HepG2 (cell line): ENCODE measurements around the gene SDR42E2. TPM values are rescaled to one million over a fixed set of nuclear protein-coding genes. Genes with fewer than 3 reads are reported as not detected.

ENCODE experiments used
- ATRX ChIP-seq: sonication (generic); formaldehyde crosslinking; IDR thresholded peaks from 2 replicates; pipeline ENCODE4 v1.4.0; 2020; ENCODE audit warnings: missing genetic modification reagents, borderline replicate concordance
- FOXA1 ChIP-seq, 2 experiments: fragments of 450-650 bp in 1 of 2; sonication (generic) in 1 of 2; formaldehyde crosslinking in 1 of 2; IDR thresholded peaks; 2 replicates each; pipeline versions ENCODE4 v1.4.0 to v1.6.1; 2016 to 2020; ENCODE audit warnings: missing genetic modification reagents in 1 of 2
- HOXA3 ChIP-seq: sonication (generic); formaldehyde crosslinking; IDR thresholded peaks from 2 replicates; pipeline ENCODE4 v1.5.0; 2020; ENCODE audit warnings: missing genetic modification reagents
- KDM1A ChIP-seq: IDR thresholded peaks from 2 replicates; pipeline ENCODE4 v1.6.1; 2016; ENCODE audit warnings: missing compliant biosample characterization
- MEIS1 ChIP-seq: sonication (generic); formaldehyde crosslinking; IDR thresholded peaks from 2 replicates; pipeline ENCODE4 v1.9.0; 2021; ENCODE audit warnings: mild to moderate bottlenecking, missing genetic modification reagents, moderate library complexity, borderline replicate concordance
- MTA3 ChIP-seq: sonication (generic); formaldehyde crosslinking; IDR thresholded peaks from 2 replicates; pipeline ENCODE4 v1.4.0; 2020; ENCODE audit warnings: missing genetic modification reagents
- NCOA1 ChIP-seq: sonication (generic); formaldehyde crosslinking; IDR thresholded peaks from 2 replicates; pipeline ENCODE4 v1.9.0; 2021; ENCODE audit warnings: missing genetic modification reagents
- NFRKB ChIP-seq: fragments of 450-650 bp; IDR thresholded peaks from 2 replicates; pipeline ENCODE4 v1.6.1; 2017
- RBM39 ChIP-seq: fragments of 200-400 bp; formaldehyde crosslinking; IDR thresholded peaks from one replicate; pipeline ENCODE4 v1.6.1; 2018; ENCODE audit warnings: antibody characterized with exemption, mild to moderate bottlenecking, low read depth, low read length; ENCODE audit not compliant: poor library complexity, severe bottlenecking
- RFX3 ChIP-seq: IDR thresholded peaks from 2 replicates; pipeline ENCODE4 v1.6.1; 2016; ENCODE audit warnings: missing biosample characterization, missing genetic modification reagents
- SNAPC2 ChIP-seq: sonication (generic); formaldehyde crosslinking; IDR thresholded peaks from 2 replicates; pipeline ENCODE4 v1.8.1; 2022; ENCODE audit warnings: mild to moderate bottlenecking, missing genetic modification reagents
- SP2 ChIP-seq: sonication (generic); formaldehyde crosslinking; IDR thresholded peaks from 2 replicates; pipeline ENCODE4 v1.5.1; 2020; ENCODE audit warnings: mild to moderate bottlenecking, missing genetic modification reagents
- TOPORS ChIP-seq: sonication (generic); formaldehyde crosslinking; IDR thresholded peaks from 2 replicates; pipeline ENCODE4 v1.8.0; 2023; ENCODE audit warnings: mild to moderate bottlenecking, missing genetic modification reagents
- ZBTB42 ChIP-seq: sonication (generic); formaldehyde crosslinking; IDR thresholded peaks from 2 replicates; pipeline ENCODE4 v1.5.0; 2020; ENCODE audit warnings: mild to moderate bottlenecking, missing genetic modification reagents
- ZC3H4 ChIP-seq: sonication (generic); formaldehyde crosslinking; IDR thresholded peaks from 2 replicates; pipeline ENCODE4 v1.4.0; 2020; ENCODE audit warnings: missing genetic modification reagents, borderline replicate concordance
- ZFP1 ChIP-seq: IDR thresholded peaks from 2 replicates; pipeline ENCODE4 v1.6.1; 2016
- ZNF260 ChIP-seq: sonication (generic); formaldehyde crosslinking; IDR thresholded peaks from 2 replicates; pipeline ENCODE4 v1.4.0; 2020; ENCODE audit warnings: missing genetic modification reagents, low read depth, mild to moderate bottlenecking, borderline replicate concordance
- ZNF3 ChIP-seq: IDR thresholded peaks from 2 replicates; pipeline ENCODE4 v1.7.0; 2017; ENCODE audit warnings: inconsistent platforms
- ZNF317 ChIP-seq: sonication (generic); formaldehyde crosslinking; IDR thresholded peaks from 2 replicates; pipeline ENCODE4 v1.5.0; 2020; ENCODE audit warnings: mild to moderate bottlenecking, missing genetic modification reagents
- ZNF326 ChIP-seq: sonication (generic); formaldehyde crosslinking; IDR thresholded peaks from 2 replicates; pipeline ENCODE4 v1.4.0; 2020; ENCODE audit warnings: missing genetic modification reagents, borderline replicate concordance
- ZNF33B ChIP-seq: sonication (generic); formaldehyde crosslinking; IDR thresholded peaks from 2 replicates; pipeline ENCODE4 v1.5.1; 2020; ENCODE audit warnings: mild to moderate bottlenecking, missing genetic modification reagents
- ZNF34 ChIP-seq: sonication (generic); formaldehyde crosslinking; IDR thresholded peaks from 2 replicates; pipeline ENCODE4 v1.4.0; 2020; ENCODE audit warnings: mild to moderate bottlenecking, missing genetic modification reagents, borderline replicate concordance
- ZNF562 ChIP-seq: sonication (generic); formaldehyde crosslinking; IDR thresholded peaks from 2 replicates; pipeline ENCODE4 v1.8.0; 2022; ENCODE audit warnings: missing genetic modification reagents, borderline replicate concordance
- ZNF569 ChIP-seq: sonication (generic); formaldehyde crosslinking; IDR thresholded peaks from 2 replicates; pipeline ENCODE4 v1.5.0; 2020; ENCODE audit warnings: mild to moderate bottlenecking, missing genetic modification reagents, moderate library complexity, borderline replicate concordance
- ZNF605 ChIP-seq: sonication (generic); formaldehyde crosslinking; IDR thresholded peaks from 2 replicates; pipeline ENCODE4 v1.8.0; 2022; ENCODE audit warnings: mild to moderate bottlenecking, missing genetic modification reagents
- ZNF670 ChIP-seq: sonication (generic); formaldehyde crosslinking; IDR thresholded peaks from 2 replicates; pipeline ENCODE4 v1.8.0; 2022; ENCODE audit warnings: mild to moderate bottlenecking, missing genetic modification reagents, borderline replicate concordance
- ZNF879 ChIP-seq: sonication (generic); formaldehyde crosslinking; IDR thresholded peaks from 2 replicates; pipeline ENCODE4 v1.8.1; 2023; ENCODE audit warnings: missing genetic modification reagents
- ZSCAN31 ChIP-seq: sonication (generic); formaldehyde crosslinking; IDR thresholded peaks from 2 replicates; pipeline ENCODE4 v1.5.0; 2020; ENCODE audit warnings: low read depth, mild to moderate bottlenecking, missing genetic modification reagents
- polyA plus RNA-seq, 8 experiments: library from polyadenylated mRNA; depleted of rRNA in 3 of 8; stranded (reverse) in 7 of 8; unstranded in 1 of 8; fragments of >200 nt; fragmentation: Illumina TruSeq in 4 of 8; extraction: Trizol in 4 of 8; gene quantifications; 2 replicates each; pipeline versions ENCODE4 v1.2.1 to v1.2.3, GENCODE V29; 2011 to 2016; ENCODE audit warnings: low read depth in 4 of 8, missing spikeins in 1 of 8, mixed read lengths in 1 of 8; ENCODE audit not compliant: insufficient read depth in 1 of 8
- total RNA-seq, 5 experiments: library from RNA; depleted of rRNA; stranded (reverse); fragments of >200 nt; fragmentation: Illumina TruSeq; extraction: Trizol; gene quantifications; 2 replicates each; pipeline ENCODE4 v1.2.3, GENCODE V29; 2016; ENCODE audit warnings: low read depth in 1 of 5
- TF ChIP-seq, protein P1 (sequence below): sonication (generic); formaldehyde crosslinking; conservative IDR thresholded peaks from 2 replicates; pipeline ENCODE4 v1.4.0; 2020; ENCODE audit warnings: missing genetic modification reagents
- TF ChIP-seq, protein P2 (sequence below): sonication (generic); formaldehyde crosslinking; IDR thresholded peaks from 2 replicates; pipeline ENCODE4 v1.8.1; 2023; ENCODE audit warnings: mild to moderate bottlenecking, moderate library complexity, missing genetic modification reagents
- TF ChIP-seq, protein P3 (sequence below): sonication (generic); formaldehyde crosslinking; IDR thresholded peaks from 2 replicates; pipeline ENCODE4 v1.4.0; 2020; ENCODE audit warnings: mild to moderate bottlenecking, missing genetic modification reagents

Gene SDR42E2
- total and polyA plus RNA-seq, 2 of the 13 experiments (the other 11 are each of a cell fraction or from before 2014, with no cell fraction given) = 0.05 to 0.11 TPM

DNA sequence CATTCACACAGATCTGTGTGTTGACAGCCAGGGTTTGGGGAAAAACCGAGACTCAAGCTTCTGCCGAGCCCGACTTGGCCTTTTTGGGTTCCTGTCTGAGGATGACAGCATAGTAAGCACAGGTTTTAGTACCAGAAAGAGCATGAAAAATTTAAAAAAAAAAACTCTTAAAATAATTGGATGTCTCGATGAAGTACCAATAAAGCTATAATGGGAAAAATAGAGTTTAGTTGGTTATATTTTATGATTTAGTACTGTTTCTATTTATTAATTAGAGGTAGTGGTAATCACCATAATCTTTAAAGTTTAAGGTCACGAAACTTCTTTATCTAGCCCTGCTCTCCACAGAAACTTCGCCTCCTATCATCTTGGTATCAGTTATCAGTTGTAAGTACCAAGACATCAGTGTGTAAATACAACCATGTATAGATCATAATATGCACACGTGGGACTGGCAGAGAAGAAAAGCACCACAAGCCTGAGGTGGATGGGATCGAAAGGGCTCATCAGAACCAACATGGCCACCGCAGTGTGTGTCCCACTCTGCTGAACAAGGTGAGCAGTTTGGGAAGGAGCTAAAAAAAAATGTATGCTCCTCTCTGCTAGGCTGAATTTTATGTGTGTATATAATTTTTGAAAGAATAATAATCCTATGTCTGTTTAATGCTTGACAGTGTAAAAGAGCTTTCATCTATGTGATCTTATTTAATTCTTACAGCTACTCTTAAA, 29.4 kb downstream of the SDR42E2 start (continued):
- TF ChIP-seq ZC3H4 (CRISPR knock-in tag) = peak; percentile 97
- TF ChIP-seq ZNF670 (CRISPR knock-in tag) = no peak
- TF ChIP-seq ZFP1 = no peak; the same call in 1 of the 2 replicates
- TF ChIP-seq SNAPC2 = no peak; the same call in none of the 2 replicates
- TF ChIP-seq, protein P1, sequence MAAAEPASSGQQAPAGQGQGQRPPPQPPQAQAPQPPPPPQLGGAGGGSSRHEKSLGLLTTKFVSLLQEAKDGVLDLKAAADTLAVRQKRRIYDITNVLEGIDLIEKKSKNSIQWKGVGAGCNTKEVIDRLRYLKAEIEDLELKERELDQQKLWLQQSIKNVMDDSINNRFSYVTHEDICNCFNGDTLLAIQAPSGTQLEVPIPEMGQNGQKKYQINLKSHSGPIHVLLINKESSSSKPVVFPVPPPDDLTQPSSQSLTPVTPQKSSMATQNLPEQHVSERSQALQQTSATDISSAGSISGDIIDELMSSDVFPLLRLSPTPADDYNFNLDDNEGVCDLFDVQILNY (CRISPR knock-in tag) = no peak
- TF ChIP-seq ZNF326 (CRISPR knock-in tag) = no peak
- no peak for TF ChIP-seq RBM39
- TF ChIP-seq ZNF3 (CRISPR knock-in tag) = peak; percentile 21; the same call in 1 of the 2 replicates
- TF ChIP-seq NCOA1 (CRISPR knock-in tag) = no peak
- no peak for TF ChIP-seq FOXA1 (IDR thresholded peaks at IDR 0.05)
- TF ChIP-seq FOXA1 (CRISPR knock-in tag; IDR thresholded peaks at IDR 0.05) = peak; percentile 45; the same call in 1 of the 2 replicates
- TF ChIP-seq ZNF605 (CRISPR knock-in tag) = no peak
- no peak for TF ChIP-seq SP2 (CRISPR knock-in tag)
- TF ChIP-seq, protein P2, sequence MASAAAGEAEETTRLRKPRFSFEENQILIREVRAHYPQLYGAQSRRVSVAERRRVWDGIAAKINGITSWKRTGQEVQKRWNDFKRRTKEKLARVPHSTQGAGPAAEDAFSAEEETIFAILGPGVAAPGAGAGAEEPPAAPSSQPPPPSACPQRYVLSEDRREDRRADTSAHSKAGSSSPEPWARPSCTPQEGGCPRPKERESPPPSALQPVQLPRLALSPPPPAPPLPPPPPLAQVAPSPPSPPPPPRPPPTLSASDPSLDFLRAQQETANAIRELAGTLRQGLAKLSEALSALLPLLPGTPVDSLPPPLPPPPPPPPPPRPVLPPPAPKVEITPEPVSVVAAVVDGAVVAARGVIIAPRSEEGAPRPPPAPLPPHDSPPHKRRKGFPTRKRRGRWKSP (CRISPR knock-in tag) = 0 out of 2 replicates have a peak, but pooled peaks have one; percentile 1
- no peak for TF ChIP-seq ZBTB42 (CRISPR knock-in tag)
- no peak for TF ChIP-seq ZNF562
- no peak for TF ChIP-seq ZNF879 (CRISPR knock-in tag)
- no peak for TF ChIP-seq ATRX (CRISPR knock-in tag)
- no peak for TF ChIP-seq RFX3 (CRISPR knock-in tag)
- no peak for TF ChIP-seq MTA3 (CRISPR knock-in tag)
- TF ChIP-seq, protein P3, sequence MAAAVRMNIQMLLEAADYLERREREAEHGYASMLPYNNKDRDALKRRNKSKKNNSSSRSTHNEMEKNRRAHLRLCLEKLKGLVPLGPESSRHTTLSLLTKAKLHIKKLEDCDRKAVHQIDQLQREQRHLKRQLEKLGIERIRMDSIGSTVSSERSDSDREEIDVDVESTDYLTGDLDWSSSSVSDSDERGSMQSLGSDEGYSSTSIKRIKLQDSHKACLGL = peak; percentile 56; the same call in 1 of the 2 replicates
- no peak for TF ChIP-seq ZNF260 (CRISPR knock-in tag)
- TF ChIP-seq MEIS1 (CRISPR knock-in tag) = no peak
- TF ChIP-seq ZNF33B = no peak
- no peak; the same call in 1 of the 2 replicates for TF ChIP-seq HOXA3 (CRISPR knock-in tag)
- TF ChIP-seq ZNF34 (CRISPR knock-in tag) = 0 out of 2 replicates have a peak, but pooled peaks have one; percentile 23
- TF ChIP-seq KDM1A (CRISPR knock-in tag) = no peak
- TF ChIP-seq ZNF317 (CRISPR knock-in tag) = peak; percentile 59; the same call in 1 of the 2 replicates
- TF ChIP-seq NFRKB = peak; percentile 57; the same call in 1 of the 2 replicates
- no peak; the same call in 1 of the 2 replicates for TF ChIP-seq ZNF569 (CRISPR knock-in tag)
- 0 out of 2 replicates have a peak, but pooled peaks have one; percentile 53 for TF ChIP-seq ZSCAN31 (CRISPR knock-in tag)
- 0 out of 2 replicates have a peak, but pooled peaks have one; percentile 27 for TF ChIP-seq TOPORS (CRISPR knock-in tag)
